ENCODE data around the gene MLLT3. TPM values are rescaled to one million over a fixed set of nuclear protein-coding genes. Genes with fewer than 3 reads are reported as not detected.

The MLLT3 gene
- total RNA-seq, 1 donor, result 19.8 TPM

- DNase-seq (ENCODE audit: low read depth), result no peak
- TF ChIP-seq CTCF (IDR thresholded peaks at IDR 0.05; ENCODE audit: insufficient read depth, low read length), result no peak
- no peak overlapping the region for H3K4me3 ChIP-seq (ENCODE audit: low read depth, low read length)
Measured at GRCh38 chr9:20601292-20601691, 21.0 kb downstream of the MLLT3 start.

GRCh38 chr9:20599195-20599594 lies 23.1 kb downstream of the MLLT3 start:
- H3K4me3 ChIP-seq (ENCODE audit: low read depth, low read length), result no peak overlapping the region
- DNase-seq (ENCODE audit: low read depth), result no peak
- TF ChIP-seq CTCF (IDR thresholded peaks at IDR 0.05; ENCODE audit: insufficient read depth, low read length), result no peak

GRCh38 chr9:20598367-20598766 lies 23.9 kb downstream of the MLLT3 start:
- no peak for TF ChIP-seq CTCF (IDR thresholded peaks at IDR 0.05; ENCODE audit: insufficient read depth, low read length)
- no peak for DNase-seq (ENCODE audit: low read depth)
- H3K4me3 ChIP-seq (ENCODE audit: low read depth, low read length), result no peak overlapping the region

- TF ChIP-seq CTCF (IDR thresholded peaks at IDR 0.05; ENCODE audit: insufficient read depth, low read length), result no peak
- DNase-seq (ENCODE audit: low read depth), result no peak
- H3K4me3 ChIP-seq (ENCODE audit: low read depth, low read length), result no peak overlapping the region
Measured at GRCh38 chr9:20597862-20598261, 24.4 kb downstream of the MLLT3 start.

- H3K4me3 ChIP-seq (ENCODE audit: low read depth, low read length), result no peak overlapping the region
- no peak for TF ChIP-seq CTCF (IDR thresholded peaks at IDR 0.05; ENCODE audit: insufficient read depth, low read length)
- peak; percentile 39 for DNase-seq (ENCODE audit: low read depth)
Measured at GRCh38 chr9:20594608-20595007, 27.7 kb downstream of the MLLT3 start.

GRCh38 chr9:20593537-20593936 lies 28.8 kb downstream of the MLLT3 start:
- DNase-seq (ENCODE audit: low read depth), result peak; percentile 91
- H3K4me3 ChIP-seq (ENCODE audit: low read depth, low read length), result no peak overlapping the region
- TF ChIP-seq CTCF (IDR thresholded peaks at IDR 0.05; ENCODE audit: insufficient read depth, low read length), result no peak

GRCh38 chr9:20593105-20593504 lies 29.2 kb downstream of the MLLT3 start:
- no peak overlapping the region for H3K4me3 ChIP-seq (ENCODE audit: low read depth, low read length)
- DNase-seq (ENCODE audit: low read depth), result peak; percentile 58
- TF ChIP-seq CTCF (IDR thresholded peaks at IDR 0.05; ENCODE audit: insufficient read depth, low read length), result no peak
